ENCODE measurements around the gene ELF1. TPM values are rescaled to one million over a fixed set of nuclear protein-coding genes. Genes with fewer than 3 reads are reported as not detected.

The ELF1 gene
- polyA plus RNA-seq, 2 of the 4 experiments (the other 2 are of a cell fraction): 24.9 to 45.0 TPM

- POLR2A ChIA-PET: no interaction called here
- Histone ChIP-seq H3K4me2 (no peak overlapping the region), H3K9me3 (no peaks in the 10 kb centered on the region), H3K4me3 (no peak overlapping the region), H3K27ac (no peak overlapping the region), H3K4me1 (no peaks in the 10 kb centered on the region)
- TF ChIP-seq NPAS2 (CRISPR knock-in tag; IDR thresholded peaks at IDR 0.05; ENCODE audit: borderline replicate concordance): no peak
- no peak for TF ChIP-seq HOXA7 (CRISPR knock-in tag; IDR thresholded peaks at IDR 0.05)
- no peak for TF ChIP-seq EP300 (IDR thresholded peaks at IDR 0.05)
- no peak for TF ChIP-seq ZNF302 (CRISPR knock-in tag; IDR thresholded peaks at IDR 0.05)
- TF ChIP-seq CHD2 (IDR thresholded peaks at IDR 0.05; ENCODE audit: low read length, partially characterized antibody): no peak
- TF ChIP-seq ESRRA (IDR thresholded peaks at IDR 0.05; ENCODE audit: borderline replicate concordance, low read length): no peak
- 92% methylated on average over 5 of the region's 5 CpGs for WGBS (ENCODE audit: missing lambda C conversion rate)
- ATAC-seq (no peak), DNase-seq (ENCODE audit: low read depth in 1 of 2, low spot score in 1 of 2) (no peak), FAIRE-seq (no peak)
- CTCF ChIA-PET: interaction anchor here (0.6 kb wide), 1 partner anchor 19 kb away, joined by 3 read pairs; no protein-coding TSS in a partner anchor
These were observed 15.8 kb upstream of the ELF1 start for GRCh38 chr13:41034881-41035280.

DNA sequence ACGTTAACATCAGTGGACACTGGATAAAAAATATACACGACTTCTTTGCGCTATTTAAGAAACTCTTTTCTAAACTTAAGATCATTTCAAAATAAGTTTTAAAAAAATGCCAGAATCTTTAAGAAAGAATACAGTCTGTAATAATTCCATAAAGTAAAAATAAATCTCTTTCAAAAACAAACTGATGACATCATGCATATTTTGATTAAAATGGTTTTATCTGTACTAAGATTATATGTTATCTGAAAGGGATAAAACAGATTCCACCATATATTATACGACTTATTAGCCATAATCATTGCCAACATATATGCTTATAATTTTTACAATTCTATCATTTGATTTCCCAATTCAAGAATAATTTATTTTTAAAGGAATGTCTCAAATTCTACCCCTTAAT, 15.3 kb upstream of the ELF1 start:
- POLR2A ChIA-PET: no interaction called here

More for the DNA sequence above, 15.3 kb upstream of the ELF1 start:
- H3K4me2 ChIP-seq: no peak overlapping the region
- FAIRE-seq: no peak
- H3K4me1 ChIP-seq: no peaks in the 10 kb centered on the region
- H3K4me3 ChIP-seq: no peak overlapping the region
- H3K27ac ChIP-seq: no peak overlapping the region
- CTCF ChIA-PET: no interaction called here
- no peak for ATAC-seq
- whole genome bisulfite sequencing (ENCODE audit: missing lambda C conversion rate): 87% methylated on average over 4 of the region's 4 CpGs
- DNase-seq (ENCODE audit: low read depth in 1 of 2, low spot score in 1 of 2): no peak
- no peaks in the 10 kb centered on the region for H3K9me3 ChIP-seq
- TF ChIP-seq RNF2 (IDR thresholded peaks at IDR 0.05; ENCODE audit: borderline replicate concordance, low read depth) (no peak), RARB (CRISPR knock-in tag; IDR thresholded peaks at IDR 0.05) (no peak), HMGXB4 (CRISPR knock-in tag; IDR thresholded peaks at IDR 0.05; ENCODE audit: borderline replicate concordance) (no peak), PHF8 (IDR thresholded peaks at IDR 0.05; ENCODE audit: borderline replicate concordance, low read depth) (no peak), EHF (CRISPR knock-in tag; IDR thresholded peaks at IDR 0.05) (no peak), SREBF2 (IDR thresholded peaks at IDR 0.05) (no peak), RAD21 (conservative IDR thresholded peaks at IDR 0.05 in 1 of 2, IDR thresholded peaks at IDR 0.05 in 1 of 2) (no peak), EHMT2 (IDR thresholded peaks at IDR 0.05; ENCODE audit: low read depth) (no peak), EP300 (IDR thresholded peaks at IDR 0.05) (no peak), BCL3 (IDR thresholded peaks at IDR 0.05) (no peak), JUN (IDR thresholded peaks at IDR 0.05) (no peak), FOSB (CRISPR knock-in tag; IDR thresholded peaks at IDR 0.05) (no peak)
- TF ChIP-seq, protein P1, sequence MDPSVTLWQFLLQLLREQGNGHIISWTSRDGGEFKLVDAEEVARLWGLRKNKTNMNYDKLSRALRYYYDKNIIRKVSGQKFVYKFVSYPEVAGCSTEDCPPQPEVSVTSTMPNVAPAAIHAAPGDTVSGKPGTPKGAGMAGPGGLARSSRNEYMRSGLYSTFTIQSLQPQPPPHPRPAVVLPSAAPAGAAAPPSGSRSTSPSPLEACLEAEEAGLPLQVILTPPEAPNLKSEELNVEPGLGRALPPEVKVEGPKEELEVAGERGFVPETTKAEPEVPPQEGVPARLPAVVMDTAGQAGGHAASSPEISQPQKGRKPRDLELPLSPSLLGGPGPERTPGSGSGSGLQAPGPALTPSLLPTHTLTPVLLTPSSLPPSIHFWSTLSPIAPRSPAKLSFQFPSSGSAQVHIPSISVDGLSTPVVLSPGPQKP (IDR thresholded peaks at IDR 0.05; ENCODE audit: low read depth, low read length): no peak
- TF ChIP-seq, protein P2, sequence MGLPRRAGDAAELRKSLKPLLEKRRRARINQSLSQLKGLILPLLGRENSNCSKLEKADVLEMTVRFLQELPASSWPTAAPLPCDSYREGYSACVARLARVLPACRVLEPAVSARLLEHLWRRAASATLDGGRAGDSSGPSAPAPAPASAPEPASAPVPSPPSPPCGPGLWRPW (IDR thresholded peaks at IDR 0.05): no peak
- TF ChIP-seq, protein P3, sequence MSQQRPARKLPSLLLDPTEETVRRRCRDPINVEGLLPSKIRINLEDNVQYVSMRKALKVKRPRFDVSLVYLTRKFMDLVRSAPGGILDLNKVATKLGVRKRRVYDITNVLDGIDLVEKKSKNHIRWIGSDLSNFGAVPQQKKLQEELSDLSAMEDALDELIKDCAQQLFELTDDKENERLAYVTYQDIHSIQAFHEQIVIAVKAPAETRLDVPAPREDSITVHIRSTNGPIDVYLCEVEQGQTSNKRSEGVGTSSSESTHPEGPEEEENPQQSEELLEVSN (IDR thresholded peaks at IDR 0.05; ENCODE audit: borderline replicate concordance, low read depth): no peak
